DND-41 (cell line): ENCODE measurements around the gene HECTD3.

Experiments
- CTCF ChIP-seq: IDR thresholded peaks from 2 replicates; pipeline ENCODE4 v1.5.1; 2012; ENCODE audit warnings: borderline replicate concordance, low read length, moderate library complexity, mild to moderate bottlenecking; ENCODE audit not compliant: poor library complexity, severe bottlenecking; ENCODE audit errors: extremely low read depth
- EZH2 ChIP-seq: IDR thresholded peaks from 3 replicates; pipeline ENCODE4 v1.6.1; 2012; ENCODE audit warnings: borderline replicate concordance, low read depth, mild to moderate bottlenecking, moderate library complexity, low read length, inconsistent platforms; ENCODE audit not compliant: severe bottlenecking

GRCh38 chr1:44985747-44986359, 25.3 kb downstream of the HECTD3 start:
- TF ChIP-seq CTCF (no peak), EZH2 (no peak)
